ENCODE results near the gene ITCH. TPM values are rescaled to one million over a fixed set of nuclear protein-coding genes. Genes with fewer than 3 reads are reported as not detected.

ITCH gene
- total RNA-seq, 1 donor from 2014 or later: 113 TPM

GRCh38 chr20:34552569-34552968 lies 189.5 kb downstream of the ITCH start:
- DNase-seq (ENCODE audit: low read depth): no peak

GRCh38 chr20:34553366-34553867 lies 190.3 kb downstream of the ITCH start:
- no peak for DNase-seq (ENCODE audit: low read depth)

- no peak for DNase-seq (ENCODE audit: low read depth)
Measured at GRCh38 chr20:34557936-34558319, 194.9 kb downstream of the ITCH start.

- peak; percentile 68 for DNase-seq (ENCODE audit: low read depth)
Measured at GRCh38 chr20:34558320-34559218, 195.5 kb downstream of the ITCH start, which contains the start of gene MAP1LC3A. TSS of gene MAP1LC3A (plus strand) at chr20:34558718. CDS start at chr20:34558869, 151 bp downstream.

- no peak for DNase-seq (ENCODE audit: low read depth)
Measured at GRCh38 chr20:34559311-34560140, 196.5 kb downstream of the ITCH start.

GRCh38 chr20:34560141-34560523 lies 197.1 kb downstream of the ITCH start:
- no peak for DNase-seq (ENCODE audit: low read depth)

- no peak for DNase-seq (ENCODE audit: low read depth)
Measured at GRCh38 chr20:34560614-34561013, 197.5 kb downstream of the ITCH start.

Other genes starting within 250 kb of the ITCH start
- not detected in 2 replicates for gene ASIP, start 121.8 kb upstream of the ITCH start, total RNA-seq
- gene AHCY, start 59.9 kb upstream of the ITCH start, total RNA-seq: 111 and 163 TPM in 2 replicates
- gene DYNLRB1, start 153.1 kb downstream of the ITCH start, total RNA-seq: 30.6 and 60.1 TPM in 2 replicates
- 14.9 and 43.3 TPM in 2 replicates for gene MAP1LC3A, start 195.4 kb downstream of the ITCH start, total RNA-seq

All from renal cortical epithelial cell (primary cell).